DOHH2 (cell line): Measurements from ENCODE around the gene CALM3.

Experiments
- H3F3A ChIP-seq: fragments of 200-600 bp; sonication (generic), shearing (Covaris generic); 2 replicates; pipeline ENCODE4 v1.6.0; 2016; ENCODE audit warnings: antibody characterized with exemption, mild to moderate bottlenecking; ENCODE audit not compliant: control insufficient read depth, insufficient read depth
- H3K27ac ChIP-seq: fragments of 200-600 bp; sonication (generic); 2 replicates; pipeline ENCODE4 v1.5.1; 2014; ENCODE audit warnings: low read depth, mild to moderate bottlenecking, low read length, moderate library complexity
- H3K27me3 ChIP-seq: fragments of 200-600 bp; sonication (generic); 2 replicates; pipeline ENCODE4 v1.6.1; 2014; ENCODE audit warnings: mild to moderate bottlenecking, low read length, mixed read lengths; ENCODE audit not compliant: control insufficient read depth
- H3K36me3 ChIP-seq: fragments of 200-600 bp; sonication (generic); 2 replicates; pipeline ENCODE4 v1.6.1; 2014; ENCODE audit warnings: mild to moderate bottlenecking, low read length, moderate library complexity, mixed read lengths; ENCODE audit not compliant: control insufficient read depth
- H3K4me1 ChIP-seq: fragments of 200-600 bp; sonication (generic); 2 replicates; pipeline ENCODE4 v1.6.1; 2014; ENCODE audit warnings: mild to moderate bottlenecking, low read length, mixed read lengths; ENCODE audit not compliant: control insufficient read depth
- H3K4me2 ChIP-seq: fragments of 200-600 bp; sonication (generic); 2 replicates; pipeline ENCODE4 v1.6.0; 2014; ENCODE audit warnings: mild to moderate bottlenecking, low read length, moderate library complexity
- H3K4me3 ChIP-seq: fragments of 200-600 bp; sonication (generic); 2 replicates; pipeline ENCODE4 v1.5.1; 2014; ENCODE audit warnings: mild to moderate bottlenecking, low read length, mixed read lengths
- H3K79me2 ChIP-seq: fragments of 200-600 bp; sonication (generic); 2 replicates; pipeline ENCODE4 v1.6.1; 2014; ENCODE audit warnings: mild to moderate bottlenecking, low read length, mixed read lengths; ENCODE audit not compliant: control insufficient read depth
- H3K9me2 ChIP-seq: fragments of 200-600 bp; sonication (generic); replicated peaks from 2 replicates; pipeline ENCODE4 v1.6.1; 2014; ENCODE audit warnings: mild to moderate bottlenecking, low read length, mixed read lengths; ENCODE audit not compliant: control insufficient read depth
- H3K9me3 ChIP-seq: fragments of 200-600 bp; sonication (generic); 2 replicates; pipeline ENCODE4 v1.6.1; 2014; ENCODE audit warnings: antibody characterized with exemption, low read length, mixed read lengths; ENCODE audit not compliant: control insufficient read depth, insufficient read depth
- H4K20me1 ChIP-seq: fragments of 200-600 bp; sonication (generic); 2 replicates; pipeline ENCODE4 v1.6.0; 2014; ENCODE audit warnings: low read depth, mild to moderate bottlenecking, antibody characterized with exemption, low read length, moderate library complexity; ENCODE audit not compliant: control insufficient read depth, insufficient read depth
- EZH2phosphoT487 ChIP-seq: fragments of 200-600 bp; sonication (generic); IDR thresholded peaks from 2 replicates; pipeline ENCODE4 v1.6.1; 2017; ENCODE audit warnings: borderline replicate concordance, mild to moderate bottlenecking, antibody characterized with exemption, low read length, moderate library complexity, mixed read lengths
- TF ChIP-seq, protein P1 (sequence below): fragments of 200-600 bp; sonication (generic); IDR thresholded peaks from one replicate; pipeline ENCODE4 v1.5.1; 2014; ENCODE audit warnings: antibody characterized with exemption, mild to moderate bottlenecking, low read depth, low read length; ENCODE audit not compliant: poor library complexity, severe bottlenecking

Gene CALM3

DNA sequence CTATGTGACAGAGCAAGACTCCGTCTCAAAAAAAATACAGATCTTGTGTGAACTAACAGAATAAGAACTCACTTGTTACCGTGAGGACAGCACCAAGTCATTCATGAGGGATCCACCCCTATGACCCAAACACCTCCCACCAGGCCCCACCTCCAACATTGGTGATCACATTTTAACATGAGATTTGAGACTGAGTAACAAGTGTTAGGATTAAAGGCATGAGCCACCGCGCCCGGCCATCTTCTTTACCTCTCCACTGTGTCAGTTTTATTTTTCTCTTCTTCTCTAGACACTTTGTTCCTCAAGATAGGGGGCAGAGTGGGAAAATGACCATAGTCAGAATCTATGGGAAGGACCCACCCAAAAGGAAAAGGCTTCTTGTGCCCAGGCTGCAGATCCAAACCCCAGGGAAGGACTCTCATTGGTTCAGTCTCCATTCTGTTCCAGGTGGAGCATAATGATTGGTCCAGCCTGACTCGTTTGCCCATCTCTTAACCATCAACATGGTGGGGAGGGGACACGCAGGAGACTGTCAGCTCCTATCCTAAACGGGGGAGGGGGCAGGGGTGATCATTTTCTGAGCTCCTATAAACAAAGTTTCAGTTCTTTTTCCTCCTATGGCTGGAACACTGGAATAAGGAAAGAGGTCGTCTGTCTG, 1.3 kb upstream of the CALM3 start:
- Histone ChIP-seq H3F3A (0 out of 2 replicates have a peak, but pooled peaks cover 2% of the 10 kb centered on the region), H3K27ac (no peak overlapping the region), H3K4me1 (peaks cover 24% of the 10 kb centered on the region), H3K4me2 (peak overlapping the region; percentile 86), H3K9me2 (no peaks in the 10 kb centered on the region), H3K9me3 (peaks cover 9% of the 10 kb centered on the region), H3K27me3 (no peaks in the 10 kb centered on the region), H4K20me1 (peaks cover 19% of the 10 kb centered on the region), H3K79me2 (peaks cover 37% of the 10 kb centered on the region), H3K4me3 (peak overlapping the region; percentile 79), H3K36me3 (peaks cover 31% of the 10 kb centered on the region)
- TF ChIP-seq EZH2phosphoT487, result no peak
- TF ChIP-seq, protein P1, sequence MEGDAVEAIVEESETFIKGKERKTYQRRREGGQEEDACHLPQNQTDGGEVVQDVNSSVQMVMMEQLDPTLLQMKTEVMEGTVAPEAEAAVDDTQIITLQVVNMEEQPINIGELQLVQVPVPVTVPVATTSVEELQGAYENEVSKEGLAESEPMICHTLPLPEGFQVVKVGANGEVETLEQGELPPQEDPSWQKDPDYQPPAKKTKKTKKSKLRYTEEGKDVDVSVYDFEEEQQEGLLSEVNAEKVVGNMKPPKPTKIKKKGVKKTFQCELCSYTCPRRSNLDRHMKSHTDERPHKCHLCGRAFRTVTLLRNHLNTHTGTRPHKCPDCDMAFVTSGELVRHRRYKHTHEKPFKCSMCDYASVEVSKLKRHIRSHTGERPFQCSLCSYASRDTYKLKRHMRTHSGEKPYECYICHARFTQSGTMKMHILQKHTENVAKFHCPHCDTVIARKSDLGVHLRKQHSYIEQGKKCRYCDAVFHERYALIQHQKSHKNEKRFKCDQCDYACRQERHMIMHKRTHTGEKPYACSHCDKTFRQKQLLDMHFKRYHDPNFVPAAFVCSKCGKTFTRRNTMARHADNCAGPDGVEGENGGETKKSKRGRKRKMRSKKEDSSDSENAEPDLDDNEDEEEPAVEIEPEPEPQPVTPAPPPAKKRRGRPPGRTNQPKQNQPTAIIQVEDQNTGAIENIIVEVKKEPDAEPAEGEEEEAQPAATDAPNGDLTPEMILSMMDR, result no peak

DNA sequence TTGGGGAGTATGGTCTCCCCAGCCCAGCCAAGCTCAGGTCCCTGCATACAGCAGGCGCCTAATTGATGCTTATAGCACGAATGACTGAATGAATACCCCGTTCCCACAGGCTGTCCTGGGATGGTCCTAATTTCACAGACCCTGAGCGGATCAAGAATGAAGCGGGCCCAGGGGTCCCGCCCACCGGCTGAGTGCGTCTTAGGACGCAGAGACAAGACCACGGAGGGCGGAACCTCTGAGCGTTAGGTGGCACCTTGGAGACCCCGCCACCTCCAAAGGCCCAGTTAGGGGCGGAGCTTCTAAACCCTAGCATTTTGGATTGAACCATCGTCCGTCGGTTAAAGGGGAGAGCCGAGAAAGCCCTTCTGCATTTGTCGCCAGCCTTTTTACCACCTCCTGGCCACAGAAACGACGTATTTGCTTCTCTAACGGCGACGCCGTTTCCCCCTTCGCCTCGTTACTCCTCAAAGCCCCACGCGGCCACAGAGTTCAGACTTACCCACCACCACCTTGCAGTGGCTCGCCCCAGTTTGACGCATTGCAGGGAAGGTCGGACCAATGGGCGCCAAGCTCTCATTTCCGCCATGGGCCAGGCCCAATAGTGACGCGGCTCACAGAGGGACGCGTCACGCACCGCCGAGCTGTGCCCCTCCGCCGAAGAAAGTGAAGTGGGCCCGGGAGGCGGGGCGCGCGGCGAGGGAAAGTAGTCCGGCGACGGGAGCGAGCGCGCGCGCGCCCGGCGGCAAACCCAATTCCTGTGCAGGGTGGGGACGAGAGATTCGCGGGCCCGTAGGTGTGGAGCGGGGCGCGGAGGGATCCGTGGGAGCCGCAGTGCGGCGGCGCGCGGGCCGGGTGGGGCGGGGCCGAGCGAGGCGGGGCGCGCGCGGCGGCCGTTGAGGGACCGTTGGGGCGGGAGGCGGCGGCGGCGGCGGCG, 479 bp upstream of the CALM3 start:
- Histone ChIP-seq H3K9me2 (no peaks in the 10 kb centered on the region), H3K4me2 (peak overlapping the region; percentile 86), H3K36me3 (peaks cover 39% of the 10 kb centered on the region), H4K20me1 (peaks cover 19% of the 10 kb centered on the region), H3K27me3 (no peaks in the 10 kb centered on the region), H3K4me3 (peak overlapping the region; percentile 81), H3K4me1 (peaks cover 24% of the 10 kb centered on the region), H3K9me3 (peaks cover 9% of the 10 kb centered on the region), H3K79me2 (peaks cover 45% of the 10 kb centered on the region), H3K27ac (peak overlapping the region; percentile 90), H3F3A (0 out of 2 replicates have a peak, but pooled peaks cover 2% of the 10 kb centered on the region)
- no peak for TF ChIP-seq EZH2phosphoT487
- TF ChIP-seq, protein P1, result no peak

DNA sequence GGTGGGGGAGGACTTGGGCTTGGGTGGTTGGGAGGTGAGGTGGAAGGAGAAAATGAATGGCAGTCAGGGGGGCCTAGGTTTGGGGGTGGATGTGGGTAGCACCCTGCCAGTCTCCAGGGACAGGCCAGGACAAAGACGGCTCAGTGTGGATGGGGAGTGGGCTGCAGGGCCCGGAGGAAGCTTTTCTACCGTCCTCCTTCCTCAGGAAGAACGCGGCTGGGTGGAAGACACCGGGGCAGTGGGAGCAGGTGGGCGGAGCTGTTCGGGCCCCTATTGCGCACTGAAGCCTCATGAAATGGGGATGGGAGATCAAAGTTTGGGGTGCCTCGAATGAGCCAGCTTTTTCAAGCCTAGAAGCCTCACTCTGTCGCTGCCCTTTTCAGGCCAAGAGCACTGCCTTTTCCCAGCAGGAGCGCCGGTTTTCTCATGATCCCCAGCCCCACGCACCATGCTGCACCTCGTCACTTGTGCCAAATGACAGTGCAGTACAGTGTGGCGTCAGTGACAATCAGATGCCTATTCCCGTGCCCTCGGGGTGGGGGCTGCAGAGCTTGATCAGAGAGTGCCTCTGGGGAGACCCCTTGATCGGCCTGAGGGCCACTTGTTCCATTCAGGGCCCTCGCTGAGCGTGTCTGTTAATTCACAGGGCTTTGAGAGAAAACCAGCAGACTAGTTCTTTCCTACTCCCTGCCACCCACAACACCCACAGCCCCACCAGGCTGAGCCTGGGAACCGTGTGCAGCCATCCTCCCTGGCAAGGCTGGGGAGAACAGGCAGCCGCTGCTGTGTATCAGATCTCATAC, 1.5 kb downstream of the CALM3 start:
- peaks cover 48% of the 10 kb centered on the region for H3K79me2 ChIP-seq
- H3K36me3 ChIP-seq, result peaks cover 58% of the 10 kb centered on the region
- 0 out of 2 replicates have a peak, but pooled peaks cover 2% of the 10 kb centered on the region for H3F3A ChIP-seq
- H3K27ac ChIP-seq, result no peak overlapping the region
- H3K4me3 ChIP-seq, result peak overlapping the region; percentile 81
- TF ChIP-seq, protein P1, result no peak
- no peak for TF ChIP-seq EZH2phosphoT487
- H3K4me2 ChIP-seq, result peak overlapping the region; percentile 86
- H3K9me3 ChIP-seq, result peaks cover 9% of the 10 kb centered on the region
- H3K9me2 ChIP-seq, result no peaks in the 10 kb centered on the region
- H3K4me1 ChIP-seq, result peaks cover 24% of the 10 kb centered on the region
- H4K20me1 ChIP-seq, result peaks cover 21% of the 10 kb centered on the region
- no peaks in the 10 kb centered on the region for H3K27me3 ChIP-seq
